NCI-H1105 (cell line): ENCODE measurements around the gene FOSL2.
A peak's percentile ranks its signal among the peaks of the same experiment; 100 is the strongest.

Experiments
- DNase-seq: peaks from one replicate; lab custom pipeline; 2025; lab: John Stamatoyannopoulos, UW

Gene FOSL2

DNA sequence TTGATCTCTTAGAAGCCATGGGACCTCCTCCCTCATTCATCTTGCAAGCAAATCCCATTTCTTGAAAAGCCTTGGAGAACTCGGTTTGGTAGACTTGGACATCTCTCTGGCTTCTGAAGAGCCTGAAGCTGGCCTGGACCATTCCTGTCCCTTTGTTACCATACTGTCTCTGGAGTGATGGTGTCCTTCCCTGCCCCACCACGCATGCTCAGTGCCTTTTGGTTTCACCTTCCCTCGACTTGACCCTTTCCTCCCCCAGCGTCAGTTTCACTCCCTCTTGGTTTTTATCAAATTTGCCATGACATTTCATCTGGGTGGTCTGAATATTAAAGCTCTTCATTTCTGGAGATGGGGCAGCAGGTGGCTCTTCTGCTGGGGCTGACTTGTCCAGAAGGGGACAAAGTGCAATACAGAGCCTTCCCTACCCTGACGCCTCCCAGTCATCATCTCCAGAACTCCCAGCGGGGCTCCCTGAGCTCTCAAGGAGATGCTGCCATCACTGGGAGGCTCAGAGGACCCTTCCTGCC lies 20.0 kb downstream of the FOSL2 start:
- no peak for DNase-seq

DNA sequence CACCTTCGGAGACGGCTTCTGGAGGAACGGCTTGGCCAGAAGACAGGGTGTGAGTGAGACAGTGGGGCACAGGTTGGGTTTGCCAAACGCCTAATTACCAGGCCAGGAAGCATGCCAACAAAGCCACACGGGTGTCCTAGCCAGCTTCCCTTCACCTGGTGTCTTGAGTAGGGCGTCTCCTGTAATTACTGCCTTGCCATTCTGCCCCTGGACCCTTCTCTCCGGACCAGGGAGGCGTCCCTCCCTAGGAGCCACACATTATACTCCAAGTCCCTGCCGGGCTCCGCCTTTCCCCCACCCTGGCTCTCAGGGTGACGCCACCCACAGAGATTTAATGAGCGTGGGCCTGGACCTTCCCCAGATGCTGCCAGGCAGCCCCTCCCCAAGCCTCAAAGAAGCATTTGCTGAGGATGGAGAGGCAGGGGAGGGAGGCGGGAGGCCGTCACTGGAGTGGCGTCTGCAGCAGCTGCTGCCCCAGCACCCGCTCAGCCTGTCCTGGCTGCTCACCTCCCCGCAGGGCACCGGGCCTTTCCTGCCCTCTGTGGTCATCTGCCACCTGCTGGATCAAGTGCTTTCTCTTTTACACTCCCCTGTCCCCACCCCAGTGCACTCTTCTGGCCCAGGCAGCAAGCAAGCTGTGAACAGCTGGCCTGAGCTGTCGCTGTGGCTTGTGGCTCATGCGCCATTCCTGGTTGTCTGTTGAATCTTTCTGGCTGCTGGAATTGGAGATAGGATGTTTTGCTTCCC lies 20.7 kb downstream of the FOSL2 start:
- DNase-seq, result peak; percentile 59

DNA sequence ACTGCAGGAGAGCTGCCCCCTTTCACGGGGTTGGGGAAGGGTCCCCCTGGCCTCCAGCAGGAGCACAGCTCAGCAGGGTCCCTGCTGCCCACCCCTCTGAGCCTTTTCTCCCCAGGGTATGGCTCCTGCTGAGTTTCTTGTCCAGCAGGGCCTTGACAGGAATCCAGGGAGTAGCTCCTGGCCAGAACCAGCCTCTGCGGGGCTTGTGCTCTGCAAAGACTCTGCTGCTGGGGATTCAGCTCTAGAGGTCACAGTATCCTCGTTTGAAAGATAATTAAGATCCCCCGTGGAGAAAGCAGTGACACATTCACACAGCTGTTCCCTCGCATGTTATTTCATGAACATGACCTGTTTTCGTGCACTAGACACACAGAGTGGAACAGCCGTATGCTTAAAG lies 21.2 kb downstream of the FOSL2 start:
- DNase-seq, result no peak

GRCh38 chr2:28414583-28414982 lies 21.9 kb downstream of the FOSL2 start:
- DNase-seq, result no peak

DNA sequence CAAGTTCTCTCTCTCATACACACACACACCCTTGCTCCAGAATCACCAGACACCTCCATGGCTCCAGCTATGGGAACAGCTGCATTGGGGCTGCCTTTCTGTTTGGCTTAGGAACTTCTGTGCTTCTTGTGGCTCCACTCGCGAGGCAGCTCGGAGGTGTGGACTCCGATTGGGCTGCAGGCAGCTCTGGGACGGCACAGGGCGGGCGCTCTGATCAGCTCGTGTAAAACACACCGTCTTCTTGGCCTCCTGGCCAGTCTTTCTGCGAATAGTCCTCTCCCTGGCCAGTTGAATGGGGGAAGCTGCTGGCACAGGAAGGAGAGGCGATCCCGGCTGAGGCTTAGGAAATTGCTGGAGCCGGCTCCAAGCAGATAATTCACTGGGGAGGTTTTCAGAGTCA lies 22.4 kb downstream of the FOSL2 start:
- DNase-seq, result no peak

- DNase-seq, result no peak
Observed at GRCh38 chr2:28415715-28416114, 23.1 kb downstream of the FOSL2 start.

GRCh38 chr2:28419003-28419402 lies 26.3 kb downstream of the FOSL2 start:
- no peak for DNase-seq

GRCh38 chr2:28419443-28420270 lies 27.0 kb downstream of the FOSL2 start:
- DNase-seq, result no peak

- DNase-seq, result no peak
Observed at GRCh38 chr2:28420722-28421121, 28.1 kb downstream of the FOSL2 start.

DNA sequence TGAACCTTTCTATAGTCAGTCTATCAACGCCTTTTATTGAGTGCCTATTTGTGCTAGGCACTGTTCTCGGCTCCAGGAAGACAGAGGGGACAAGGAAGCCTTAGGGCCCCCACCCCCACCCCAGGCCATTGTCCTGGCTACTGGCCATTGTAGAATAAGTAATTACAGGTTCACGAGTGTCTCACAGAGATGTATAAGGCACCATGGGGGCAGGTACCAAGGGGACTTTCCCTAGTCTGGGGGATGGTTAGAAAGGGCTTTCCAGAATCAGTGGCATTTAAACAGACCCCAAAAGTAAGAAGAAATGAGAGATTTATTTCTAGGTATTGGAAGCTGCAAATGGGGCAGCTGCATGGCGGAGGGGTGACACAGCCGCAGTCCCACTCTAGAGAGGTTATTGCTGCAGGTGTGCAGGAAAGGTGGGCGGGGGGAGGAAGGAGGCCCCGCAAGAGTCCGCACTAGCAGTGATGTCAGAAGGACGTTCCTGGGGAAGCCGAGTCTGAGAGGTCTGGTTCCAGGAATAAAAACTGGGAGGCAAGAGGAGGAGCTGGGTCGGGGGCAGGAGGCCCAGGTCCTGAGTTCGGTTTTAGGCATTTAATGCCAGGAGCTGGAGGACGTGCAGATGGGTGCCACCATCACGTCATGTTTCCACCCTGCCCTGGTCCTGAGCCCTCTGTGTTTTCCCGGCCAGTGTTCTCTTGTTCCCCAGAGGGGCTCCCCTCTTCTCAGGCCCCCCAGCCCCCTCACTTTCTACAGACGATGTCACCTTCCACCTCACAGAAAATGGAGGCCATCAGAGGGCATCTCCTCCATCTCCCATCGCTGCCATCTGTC lies 30.5 kb downstream of the FOSL2 start:
- no peak for DNase-seq

GRCh38 chr2:28423856-28424605 lies 31.4 kb downstream of the FOSL2 start:
- DNase-seq, result no peak

DNA sequence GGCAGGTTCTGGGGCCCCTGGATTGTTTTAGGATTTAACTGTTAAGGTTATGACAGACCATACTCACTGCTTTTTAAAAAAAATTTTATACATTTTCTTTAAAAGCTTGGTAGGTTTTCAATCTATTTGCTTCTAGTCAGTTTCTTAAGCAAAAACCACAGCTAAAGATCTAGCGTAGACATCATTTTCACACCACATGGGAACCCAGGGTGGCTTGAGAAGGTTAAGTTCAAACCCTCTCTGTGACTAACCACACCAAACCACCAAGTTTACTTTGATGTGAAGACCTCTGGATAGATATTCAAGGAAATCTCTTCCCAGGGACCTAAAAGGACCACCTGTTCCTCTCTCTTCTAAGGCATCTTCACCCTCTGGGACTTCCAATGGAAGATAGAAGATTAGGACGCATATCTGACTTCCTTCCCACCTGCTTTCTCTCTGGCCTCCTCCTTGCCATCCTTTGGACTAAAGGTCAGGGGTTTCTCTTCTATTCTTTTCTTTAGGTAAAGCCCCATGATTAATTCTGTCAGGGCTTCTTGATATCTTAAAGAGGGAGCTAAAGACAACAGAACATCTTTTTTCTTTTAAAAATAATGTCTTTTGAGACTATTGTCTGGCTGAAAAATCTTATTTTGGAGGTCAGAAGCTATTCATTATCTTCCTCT lies 32.3 kb downstream of the FOSL2 start:
- no peak for DNase-seq

GRCh38 chr2:28425464-28425835 lies 32.8 kb downstream of the FOSL2 start:
- no peak for DNase-seq

GRCh38 chr2:28427741-28428415 lies 35.2 kb downstream of the FOSL2 start:
- no peak for DNase-seq

GRCh38 chr2:28428486-28428885 lies 35.8 kb downstream of the FOSL2 start:
- DNase-seq, result no peak

DNA sequence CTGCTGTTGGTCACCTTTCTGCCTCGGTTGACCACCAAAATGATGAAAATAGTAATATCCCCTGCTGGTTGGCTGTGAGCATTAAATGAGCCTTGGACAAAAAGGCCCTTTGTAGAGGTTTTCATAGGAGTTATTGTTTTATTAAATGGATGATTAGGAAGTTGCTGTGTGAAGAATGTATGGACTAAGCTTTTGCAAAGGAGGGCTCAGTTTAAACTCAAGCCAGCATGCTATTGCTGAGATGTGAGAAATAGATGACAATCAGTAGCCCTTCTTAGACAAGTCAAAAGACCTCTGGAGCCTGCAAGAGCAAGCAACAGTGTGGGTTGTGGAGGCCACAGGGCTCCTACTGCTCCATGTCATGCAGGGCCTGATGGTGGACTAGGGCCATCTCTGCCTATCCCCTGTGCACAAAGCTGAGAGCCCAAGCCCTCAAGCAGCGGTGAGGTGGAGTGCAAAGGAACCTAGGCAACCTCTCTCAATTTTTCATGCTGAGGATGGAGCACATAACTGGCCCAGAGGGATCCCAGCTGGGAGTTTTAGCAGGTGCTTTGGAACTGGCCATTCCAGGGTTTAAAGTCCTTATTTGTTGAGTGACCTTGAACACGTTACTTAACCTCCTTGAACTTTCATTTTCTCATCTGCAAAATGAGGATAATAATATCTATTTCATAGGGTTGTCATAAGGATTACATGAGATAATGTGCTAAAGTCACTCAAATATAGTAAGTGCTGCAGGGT lies 37.1 kb downstream of the FOSL2 start:
- DNase-seq, result no peak

DNA sequence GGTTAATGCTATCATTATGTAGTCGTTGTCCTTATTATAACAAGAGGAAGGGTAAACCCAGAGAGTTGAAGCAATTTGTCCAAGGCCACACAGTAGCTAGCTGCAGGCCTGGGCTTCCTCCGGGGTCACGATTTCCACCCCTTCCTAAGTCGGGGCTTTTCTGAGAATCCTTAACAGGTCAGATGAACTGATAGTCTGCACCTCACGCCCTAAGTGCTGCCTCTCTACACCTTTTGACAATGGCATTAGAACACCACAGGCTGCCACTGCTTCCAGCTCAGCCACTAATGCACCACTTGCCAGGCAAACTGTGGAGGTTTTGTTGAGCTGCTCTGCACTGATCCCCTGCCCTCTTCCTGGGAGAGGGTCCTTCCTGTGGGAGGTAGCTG lies 37.7 kb downstream of the FOSL2 start:
- DNase-seq, result no peak

DNA sequence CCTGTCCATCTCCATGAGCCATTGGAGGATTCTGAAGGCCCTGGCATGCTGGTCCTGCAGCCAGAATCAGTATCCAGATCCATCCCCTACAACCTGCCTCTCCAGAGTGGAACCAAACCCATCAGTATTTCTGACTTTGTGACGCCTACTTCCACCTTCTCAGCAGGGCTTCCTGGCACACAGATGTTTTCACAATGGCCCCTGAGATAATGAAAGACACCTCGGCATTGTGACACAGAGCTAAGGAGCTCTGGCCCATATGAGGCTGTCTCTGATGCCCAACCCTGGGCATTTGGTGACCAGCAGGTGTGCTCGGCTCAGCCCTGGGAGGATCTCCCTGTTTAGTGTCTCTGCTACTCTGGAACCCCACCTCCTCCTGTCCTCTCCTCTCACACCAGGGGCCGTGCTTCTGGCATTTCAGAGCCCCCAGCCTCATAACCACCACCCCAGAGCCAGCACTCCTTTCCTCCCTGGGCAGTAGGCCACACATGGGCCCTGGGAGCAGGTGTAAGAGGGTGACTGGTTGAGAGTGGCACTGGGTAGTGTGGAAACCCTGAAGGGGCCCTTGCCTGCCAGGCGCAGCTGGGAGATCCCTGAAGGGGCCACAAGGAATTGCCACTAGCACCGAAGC lies 38.2 kb downstream of the FOSL2 start:
- DNase-seq, result no peak

DNA sequence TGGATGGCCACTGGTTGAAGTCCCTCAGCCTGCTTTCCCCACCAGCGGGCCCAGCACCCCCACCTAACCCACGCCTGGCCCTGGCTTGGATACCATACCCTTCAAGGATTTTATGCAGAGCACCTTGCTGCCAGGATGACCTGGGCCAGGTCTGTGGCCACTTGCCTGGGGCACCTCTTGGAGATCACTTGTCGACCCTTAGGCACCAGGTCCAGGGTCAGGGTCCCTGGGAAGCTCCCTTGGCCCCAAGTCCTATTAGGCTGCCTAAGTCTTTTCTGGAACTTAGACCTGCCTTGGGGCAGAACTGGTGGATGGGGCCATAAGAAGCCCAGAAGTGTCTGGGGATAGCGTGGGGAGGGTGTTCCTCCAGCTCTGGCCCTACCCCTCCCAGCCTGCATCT lies 39.1 kb downstream of the FOSL2 start:
- no peak for DNase-seq
